HEK293 (cell line): ENCODE data around the gene SDHAF4.

Experiments used
- CTCF ChIA-PET: fragments of 350-600 bp; formaldehyde crosslinking; extraction: SDS; loops from one replicate; lab custom pipeline; 2021; ENCODE audit warnings: antibody characterized with exemption; lab: Yijun Ruan, JAX
- POLR2A ChIA-PET: fragments of 300-600 bp; formaldehyde crosslinking; extraction: SDS; loops from one replicate; lab custom pipeline; 2020; ENCODE audit warnings: antibody characterized with exemption, inconsistent platforms; lab: Yijun Ruan, JAX
- H3K27ac ChIP-seq: fragments of 200-500 bp; sonication (Bioruptor generic); 2 replicates; pipeline ENCODE4 v1.5.1; 2014; ENCODE audit warnings: low read depth, low read length, control low read depth, inconsistent platforms; ENCODE audit errors: extremely low read depth
- H3K36me3 ChIP-seq, 2 experiments: fragments of 200-500 bp in 1 of 2; sonication (Bioruptor generic) in 1 of 2; 1 replicate in 1 of 2; 2 replicates in 1 of 2; pipeline ENCODE4 v1.5.1; 2014 to 2017; ENCODE audit warnings: inconsistent platforms in 2 of 2, low read length in 2 of 2; ENCODE audit not compliant: control insufficient read depth in 2 of 2, insufficient read depth in 1 of 2
- H3K4me1 ChIP-seq: fragments of 200-500 bp; sonication (Bioruptor generic); 2 replicates; pipeline ENCODE4 v1.5.1; 2014; ENCODE audit warnings: mild to moderate bottlenecking, low read length, inconsistent platforms; ENCODE audit not compliant: control insufficient read depth, insufficient read depth
- H3K4me3 ChIP-seq: 2 replicates; pipeline ENCODE4 v1.5.1; 2011; ENCODE audit warnings: low read depth, mild to moderate bottlenecking, control low read depth, low read length, moderate library complexity
- H3K9me3 ChIP-seq: fragments of 200-500 bp; sonication (Bioruptor generic); 2 replicates; pipeline ENCODE4 v1.5.1; 2014; ENCODE audit warnings: low read depth, low read length, inconsistent platforms; ENCODE audit not compliant: control insufficient read depth, insufficient read depth
- FEZF1 ChIP-seq: fragments of 450-650 bp; formaldehyde crosslinking; IDR thresholded peaks from 2 replicates; pipeline ENCODE4 v1.5.1; 2016; ENCODE audit warnings: missing biosample characterization, missing genetic modification characterization
- GLI4 ChIP-seq: fragments of 450-650 bp; formaldehyde crosslinking; IDR thresholded peaks from 2 replicates; pipeline ENCODE4 v1.5.1; 2016; ENCODE audit warnings: missing biosample characterization, missing genetic modification characterization
- KLF8 ChIP-seq: fragments of 450-650 bp; formaldehyde crosslinking; IDR thresholded peaks from 2 replicates; pipeline ENCODE4 v1.5.1; 2016; ENCODE audit warnings: missing biosample characterization, missing genetic modification characterization
- SP7 ChIP-seq: fragments of 450-650 bp; formaldehyde crosslinking; IDR thresholded peaks from 2 replicates; pipeline ENCODE4 v1.5.1; 2016; ENCODE audit warnings: missing biosample characterization, missing genetic modification characterization
- YY1 ChIP-seq: fragments of 450-650 bp; formaldehyde crosslinking; IDR thresholded peaks from 2 replicates; pipeline ENCODE4 v1.5.1; 2018; ENCODE audit warnings: missing biosample characterization, missing genetic modification characterization
- ZBTB7A ChIP-seq: fragments of 450-650 bp; formaldehyde crosslinking; IDR thresholded peaks from 2 replicates; pipeline ENCODE4 v1.5.1; 2016; ENCODE audit warnings: low read depth, missing biosample characterization, missing genetic modification characterization
- ZBTB8A ChIP-seq: fragments of 450-650 bp; formaldehyde crosslinking; IDR thresholded peaks from 2 replicates; pipeline ENCODE4 v1.5.1; 2016; ENCODE audit warnings: missing biosample characterization, missing genetic modification characterization
- ZFHX2 ChIP-seq: fragments of 450-650 bp; formaldehyde crosslinking; conservative IDR thresholded peaks from 2 replicates; pipeline ENCODE4 v1.5.1; 2016; ENCODE audit warnings: missing biosample characterization, missing genetic modification characterization
- ZNF121 ChIP-seq: fragments of 450-650 bp; formaldehyde crosslinking; IDR thresholded peaks from 2 replicates; pipeline ENCODE4 v1.5.1; 2016; ENCODE audit warnings: missing biosample characterization, missing genetic modification characterization
- ZNF133 ChIP-seq: fragments of 450-650 bp; formaldehyde crosslinking; IDR thresholded peaks from 2 replicates; pipeline ENCODE4 v1.5.1; 2016; ENCODE audit warnings: missing biosample characterization, missing genetic modification characterization
- ZNF169 ChIP-seq: fragments of 450-650 bp; formaldehyde crosslinking; IDR thresholded peaks from 2 replicates; pipeline ENCODE4 v1.5.1; 2016; ENCODE audit warnings: missing biosample characterization, missing genetic modification characterization
- ZNF350 ChIP-seq: fragments of 450-650 bp; formaldehyde crosslinking; IDR thresholded peaks from 2 replicates; pipeline ENCODE4 v1.5.0; 2017; ENCODE audit warnings: missing biosample characterization, mild to moderate bottlenecking, missing genetic modification characterization
- ZNF555 ChIP-seq: fragments of 450-650 bp; formaldehyde crosslinking; conservative IDR thresholded peaks from 2 replicates; pipeline ENCODE4 v1.5.1; 2017; ENCODE audit warnings: missing biosample characterization, mild to moderate bottlenecking, missing genetic modification characterization, inconsistent platforms
- ZNF560 ChIP-seq: fragments of 450-650 bp; formaldehyde crosslinking; IDR thresholded peaks from 2 replicates; pipeline ENCODE4 v1.5.1; 2017; ENCODE audit warnings: missing biosample characterization, missing genetic modification characterization, borderline replicate concordance
- ZNF585B ChIP-seq: fragments of 450-650 bp; formaldehyde crosslinking; IDR thresholded peaks from 2 replicates; pipeline ENCODE4 v1.5.1; 2016; ENCODE audit warnings: missing biosample characterization, missing genetic modification characterization
- ZNF670 ChIP-seq: fragments of 450-650 bp; formaldehyde crosslinking; IDR thresholded peaks from 2 replicates; pipeline ENCODE4 v1.5.1; 2016; ENCODE audit warnings: missing biosample characterization, missing genetic modification characterization, low read depth
- ZSCAN23 ChIP-seq: fragments of 450-650 bp; formaldehyde crosslinking; IDR thresholded peaks from 2 replicates; pipeline ENCODE4 v1.5.1; 2016; ENCODE audit warnings: missing biosample characterization, missing genetic modification characterization
- TF ChIP-seq, protein P1 (sequence below): fragments of 450-650 bp; formaldehyde crosslinking; IDR thresholded peaks from 2 replicates; pipeline ENCODE4 v1.5.1; 2016; ENCODE audit warnings: missing biosample characterization, missing genetic modification characterization
- TF ChIP-seq, protein P2 (sequence below): fragments of 450-650 bp; formaldehyde crosslinking; IDR thresholded peaks from 2 replicates; pipeline ENCODE4 v1.5.1; 2016; ENCODE audit warnings: missing biosample characterization, missing genetic modification characterization
- TF ChIP-seq, protein P3 (sequence below): fragments of 450-650 bp; formaldehyde crosslinking; IDR thresholded peaks from 2 replicates; pipeline ENCODE4 v1.5.1; 2016; ENCODE audit warnings: missing biosample characterization, missing genetic modification characterization
- TF ChIP-seq, protein P4 (sequence below): fragments of 450-650 bp; formaldehyde crosslinking; IDR thresholded peaks from 2 replicates; pipeline ENCODE4 v1.5.1; 2016; ENCODE audit warnings: missing biosample characterization, missing genetic modification characterization, borderline replicate concordance

The SDHAF4 gene

DNA sequence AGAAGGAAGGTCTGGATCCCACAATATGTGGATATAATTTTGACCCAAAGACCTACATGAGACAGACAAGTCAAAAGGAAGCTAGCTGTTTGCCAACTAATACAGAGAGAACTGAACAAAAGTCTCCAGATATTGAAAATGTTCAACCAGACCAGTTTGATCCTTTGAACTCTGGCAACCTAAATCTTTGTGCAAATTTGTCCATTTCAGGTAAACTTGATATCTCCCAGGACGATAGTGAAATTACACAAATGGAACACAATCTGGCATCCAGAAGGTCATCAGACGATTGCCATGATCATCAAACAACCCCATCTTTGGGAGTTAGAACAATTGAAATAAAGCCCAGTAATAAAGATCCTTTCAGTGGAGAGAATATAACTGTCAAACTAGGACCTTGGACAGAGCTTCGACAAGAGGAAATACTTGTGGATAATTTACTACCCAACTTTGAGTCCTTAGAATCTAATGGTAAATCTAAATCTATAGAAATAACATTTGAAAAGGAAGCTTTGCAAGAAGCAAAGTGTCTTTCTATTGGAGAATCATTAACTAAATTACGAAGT lies 41.9 kb upstream of the SDHAF4 start:
- no peaks in the 10 kb centered on the region for H3K9me3 ChIP-seq
- H3K4me1 ChIP-seq: no peaks in the 10 kb centered on the region
- ChIA-PET CTCF (interaction anchor here (0.8 to 1.9 kb wide), 5 partner anchors 51 to 487 kb away, joined by 3 to 10 read pairs (median 6); no protein-coding TSS in a partner anchor), POLR2A (interaction anchor here (1.2 kb wide), 1 partner anchor 112 kb away, joined by 3 read pairs; the partner anchor contains the start of gene FAM135A)
- H3K4me3 ChIP-seq: no peak overlapping the region
- peaks cover 0 to 25% of the 10 kb centered on the region in 2 experiments; a peak in 2 of 3 replicates for H3K36me3 ChIP-seq
- no peak overlapping the region for H3K27ac ChIP-seq
- TF ChIP-seq ZNF350 (tag by site-specific recombination) (no peak), KLF8 (tag by site-specific recombination) (no peak), ZSCAN23 (tag by site-specific recombination) (no peak)
- TF ChIP-seq, protein P1, sequence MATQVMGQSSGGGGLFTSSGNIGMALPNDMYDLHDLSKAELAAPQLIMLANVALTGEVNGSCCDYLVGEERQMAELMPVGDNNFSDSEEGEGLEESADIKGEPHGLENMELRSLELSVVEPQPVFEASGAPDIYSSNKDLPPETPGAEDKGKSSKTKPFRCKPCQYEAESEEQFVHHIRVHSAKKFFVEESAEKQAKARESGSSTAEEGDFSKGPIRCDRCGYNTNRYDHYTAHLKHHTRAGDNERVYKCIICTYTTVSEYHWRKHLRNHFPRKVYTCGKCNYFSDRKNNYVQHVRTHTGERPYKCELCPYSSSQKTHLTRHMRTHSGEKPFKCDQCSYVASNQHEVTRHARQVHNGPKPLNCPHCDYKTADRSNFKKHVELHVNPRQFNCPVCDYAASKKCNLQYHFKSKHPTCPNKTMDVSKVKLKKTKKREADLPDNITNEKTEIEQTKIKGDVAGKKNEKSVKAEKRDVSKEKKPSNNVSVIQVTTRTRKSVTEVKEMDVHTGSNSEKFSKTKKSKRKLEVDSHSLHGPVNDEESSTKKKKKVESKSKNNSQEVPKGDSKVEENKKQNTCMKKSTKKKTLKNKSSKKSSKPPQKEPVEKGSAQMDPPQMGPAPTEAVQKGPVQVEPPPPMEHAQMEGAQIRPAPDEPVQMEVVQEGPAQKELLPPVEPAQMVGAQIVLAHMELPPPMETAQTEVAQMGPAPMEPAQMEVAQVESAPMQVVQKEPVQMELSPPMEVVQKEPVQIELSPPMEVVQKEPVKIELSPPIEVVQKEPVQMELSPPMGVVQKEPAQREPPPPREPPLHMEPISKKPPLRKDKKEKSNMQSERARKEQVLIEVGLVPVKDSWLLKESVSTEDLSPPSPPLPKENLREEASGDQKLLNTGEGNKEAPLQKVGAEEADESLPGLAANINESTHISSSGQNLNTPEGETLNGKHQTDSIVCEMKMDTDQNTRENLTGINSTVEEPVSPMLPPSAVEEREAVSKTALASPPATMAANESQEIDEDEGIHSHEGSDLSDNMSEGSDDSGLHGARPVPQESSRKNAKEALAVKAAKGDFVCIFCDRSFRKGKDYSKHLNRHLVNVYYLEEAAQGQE (tag by site-specific recombination): peak; percentile 80

DNA sequence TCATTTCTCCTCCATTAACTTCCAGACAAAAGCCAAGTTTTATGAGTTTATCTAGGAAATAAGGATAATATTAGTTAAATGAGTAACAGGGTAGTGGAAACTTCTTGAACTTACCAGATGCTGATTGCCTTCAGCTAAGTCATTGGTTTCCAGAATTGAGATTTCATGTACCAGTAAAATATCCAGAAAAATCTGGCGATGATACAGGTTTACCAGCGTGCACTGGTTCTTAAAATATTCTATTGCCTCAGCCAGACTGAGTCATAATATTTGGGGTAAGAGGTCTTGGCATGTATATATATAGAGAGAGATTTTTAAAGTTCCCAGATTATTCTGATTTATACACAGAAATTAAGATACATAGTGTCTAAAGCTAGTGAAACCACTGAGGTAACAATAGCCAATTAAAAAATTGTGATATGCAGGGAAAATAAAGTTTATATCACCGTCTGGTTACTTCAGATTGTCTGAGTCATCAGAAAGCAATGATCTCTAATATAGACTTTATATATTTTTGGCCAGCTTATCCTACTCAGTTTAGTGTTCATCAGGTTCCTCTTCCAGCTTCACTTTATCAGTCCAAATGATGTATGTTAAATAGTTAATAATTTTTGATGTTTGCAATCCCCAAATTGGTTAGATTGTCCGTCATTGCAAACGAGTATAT lies 39.5 kb upstream of the SDHAF4 start:
- TF ChIP-seq ZNF585B (no peak), ZBTB7A (tag by site-specific recombination) (no peak)
- Histone ChIP-seq H3K9me3 (no peaks in the 10 kb centered on the region), H3K36me3 (peaks cover 3 to 31% of the 10 kb centered on the region in 2 experiments), H3K4me1 (no peaks in the 10 kb centered on the region), H3K4me3 (no peak overlapping the region), H3K27ac (no peak overlapping the region)
- ChIA-PET CTCF (interaction anchor here (0.6 to 1.2 kb wide), 6 partner anchors 11 to 485 kb away, joined by 3 to 4 read pairs (median 3); no protein-coding TSS in a partner anchor), POLR2A (no interaction called here)

DNA sequence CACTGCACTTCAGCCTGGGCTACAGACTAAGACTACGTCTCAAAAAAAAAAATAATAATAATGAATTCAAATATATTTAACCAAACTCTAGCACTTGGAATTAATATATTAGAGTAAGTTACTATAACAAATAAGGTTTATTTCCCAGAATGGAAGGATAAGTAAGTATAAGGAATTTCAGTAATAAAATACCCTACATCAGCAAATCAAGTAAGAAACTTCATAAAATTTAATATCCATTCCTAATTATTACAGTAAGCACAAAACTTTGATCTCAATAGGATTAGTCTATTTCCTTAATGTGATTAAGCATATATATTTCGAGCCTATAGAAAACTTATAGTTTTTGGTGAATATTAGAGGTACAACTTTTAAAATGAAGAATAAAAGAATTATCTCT lies 36.7 kb upstream of the SDHAF4 start:
- Histone ChIP-seq H3K27ac (no peak overlapping the region), H3K9me3 (no peaks in the 10 kb centered on the region), H3K4me3 (no peak overlapping the region), H3K4me1 (no peaks in the 10 kb centered on the region), H3K36me3 (peaks cover 14 to 27% of the 10 kb centered on the region in 2 experiments)
- ChIA-PET CTCF (interaction anchor here (0.6 kb wide), 1 partner anchor 287 kb away, joined by 4 read pairs; no protein-coding TSS in a partner anchor), POLR2A (no interaction called here)
- TF ChIP-seq, protein P2, sequence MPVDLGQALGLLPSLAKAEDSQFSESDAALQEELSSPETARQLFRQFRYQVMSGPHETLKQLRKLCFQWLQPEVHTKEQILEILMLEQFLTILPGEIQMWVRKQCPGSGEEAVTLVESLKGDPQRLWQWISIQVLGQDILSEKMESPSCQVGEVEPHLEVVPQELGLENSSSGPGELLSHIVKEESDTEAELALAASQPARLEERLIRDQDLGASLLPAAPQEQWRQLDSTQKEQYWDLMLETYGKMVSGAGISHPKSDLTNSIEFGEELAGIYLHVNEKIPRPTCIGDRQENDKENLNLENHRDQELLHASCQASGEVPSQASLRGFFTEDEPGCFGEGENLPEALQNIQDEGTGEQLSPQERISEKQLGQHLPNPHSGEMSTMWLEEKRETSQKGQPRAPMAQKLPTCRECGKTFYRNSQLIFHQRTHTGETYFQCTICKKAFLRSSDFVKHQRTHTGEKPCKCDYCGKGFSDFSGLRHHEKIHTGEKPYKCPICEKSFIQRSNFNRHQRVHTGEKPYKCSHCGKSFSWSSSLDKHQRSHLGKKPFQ: no peak
- no peak for TF ChIP-seq ZFHX2 (tag by site-specific recombination)
- no peak for TF ChIP-seq SP7
- TF ChIP-seq FEZF1 (tag by site-specific recombination): no peak
- no peak for TF ChIP-seq ZNF133 (tag by site-specific recombination)
- TF ChIP-seq ZNF121 (tag by site-specific recombination): no peak
- TF ChIP-seq, protein P3, sequence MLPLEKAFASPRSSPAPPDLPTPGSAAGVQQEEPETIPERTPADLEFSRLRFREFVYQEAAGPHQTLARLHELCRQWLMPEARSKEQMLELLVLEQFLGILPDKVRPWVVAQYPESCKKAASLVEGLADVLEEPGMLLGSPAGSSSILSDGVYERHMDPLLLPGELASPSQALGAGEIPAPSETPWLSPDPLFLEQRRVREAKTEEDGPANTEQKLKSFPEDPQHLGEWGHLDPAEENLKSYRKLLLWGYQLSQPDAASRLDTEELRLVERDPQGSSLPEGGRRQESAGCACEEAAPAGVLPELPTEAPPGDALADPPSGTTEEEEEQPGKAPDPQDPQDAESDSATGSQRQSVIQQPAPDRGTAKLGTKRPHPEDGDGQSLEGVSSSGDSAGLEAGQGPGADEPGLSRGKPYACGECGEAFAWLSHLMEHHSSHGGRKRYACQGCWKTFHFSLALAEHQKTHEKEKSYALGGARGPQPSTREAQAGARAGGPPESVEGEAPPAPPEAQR: no peak
- TF ChIP-seq ZNF555 (tag by site-specific recombination): no peak
- TF ChIP-seq, protein P4, sequence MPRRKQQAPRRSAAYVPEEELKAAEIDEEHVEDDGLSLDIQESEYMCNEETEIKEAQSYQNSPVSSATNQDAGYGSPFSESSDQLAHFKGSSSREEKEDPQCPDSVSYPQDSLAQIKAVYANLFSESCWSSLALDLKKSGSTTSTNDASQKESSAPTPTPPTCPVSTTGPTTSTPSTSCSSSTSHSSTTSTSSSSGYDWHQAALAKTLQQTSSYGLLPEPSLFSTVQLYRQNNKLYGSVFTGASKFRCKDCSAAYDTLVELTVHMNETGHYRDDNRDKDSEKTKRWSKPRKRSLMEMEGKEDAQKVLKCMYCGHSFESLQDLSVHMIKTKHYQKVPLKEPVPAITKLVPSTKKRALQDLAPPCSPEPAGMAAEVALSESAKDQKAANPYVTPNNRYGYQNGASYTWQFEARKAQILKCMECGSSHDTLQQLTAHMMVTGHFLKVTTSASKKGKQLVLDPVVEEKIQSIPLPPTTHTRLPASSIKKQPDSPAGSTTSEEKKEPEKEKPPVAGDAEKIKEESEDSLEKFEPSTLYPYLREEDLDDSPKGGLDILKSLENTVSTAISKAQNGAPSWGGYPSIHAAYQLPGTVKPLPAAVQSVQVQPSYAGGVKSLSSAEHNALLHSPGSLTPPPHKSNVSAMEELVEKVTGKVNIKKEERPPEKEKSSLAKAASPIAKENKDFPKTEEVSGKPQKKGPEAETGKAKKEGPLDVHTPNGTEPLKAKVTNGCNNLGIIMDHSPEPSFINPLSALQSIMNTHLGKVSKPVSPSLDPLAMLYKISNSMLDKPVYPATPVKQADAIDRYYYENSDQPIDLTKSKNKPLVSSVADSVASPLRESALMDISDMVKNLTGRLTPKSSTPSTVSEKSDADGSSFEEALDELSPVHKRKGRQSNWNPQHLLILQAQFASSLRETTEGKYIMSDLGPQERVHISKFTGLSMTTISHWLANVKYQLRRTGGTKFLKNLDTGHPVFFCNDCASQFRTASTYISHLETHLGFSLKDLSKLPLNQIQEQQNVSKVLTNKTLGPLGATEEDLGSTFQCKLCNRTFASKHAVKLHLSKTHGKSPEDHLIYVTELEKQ (tag by site-specific recombination): no peak
- TF ChIP-seq GLI4 (tag by site-specific recombination): no peak
- TF ChIP-seq YY1 (tag by site-specific recombination): no peak
- TF ChIP-seq ZNF670 (tag by site-specific recombination): no peak
- no peak for TF ChIP-seq ZNF560 (tag by site-specific recombination)
- TF ChIP-seq ZNF169 (tag by site-specific recombination): no peak
- TF ChIP-seq ZBTB8A (tag by site-specific recombination): no peak
